Activated CD4-positive, alpha-beta T cell treated with anti-CD3 and anti-CD28 coated beads, Interleukin-2, amount 10 ng/mL, durations not matched to agents 24 days and 14 days (primary cell): ENCODE results near the gene MAP7. TPM values are rescaled to one million over a fixed set of nuclear protein-coding genes. Genes with fewer than 3 reads are reported as not detected.
"Not testable (repeated sequence)": the region's sequence is repeated elsewhere in the genome, so short reads cannot be mapped to it uniquely, and the experiment has no call there.

Experiments
- DNase-seq: peaks from one replicate; pipeline ENCODE4 v3.0.0; 2022
- H3K27ac Mint-ChIP-seq: one replicate; pipeline ENCODE4 v1.8.0; 2022; ENCODE audit warnings: mild to moderate bottlenecking, mixed read lengths
- H3K27me3 Mint-ChIP-seq: one replicate; pipeline ENCODE4 v1.8.0; 2022; ENCODE audit warnings: mixed read lengths
- H3K36me3 Mint-ChIP-seq: one replicate; pipeline ENCODE4 v1.8.0; 2022; ENCODE audit warnings: low read depth, mild to moderate bottlenecking, mixed read lengths
- H3K4me1 Mint-ChIP-seq: one replicate; pipeline ENCODE4 v1.8.0; 2021; ENCODE audit warnings: mixed read lengths
- H3K4me3 Mint-ChIP-seq: one replicate; pipeline ENCODE4 v1.8.0; 2022; ENCODE audit warnings: mild to moderate bottlenecking, moderate library complexity, mixed read lengths
- H3K9me3 Mint-ChIP-seq: one replicate; pipeline ENCODE4 v1.8.0; 2021; ENCODE audit warnings: mixed read lengths
- intact Hi-C: fragments of 100-400 bp; cut with micrococcal nuclease; formaldehyde crosslinking; loops from one replicate; pipeline ENCODE4 v1.15.1; 2023
- total RNA-seq: library from RNA; stranded (reverse); gene quantifications from 2 replicates; pipeline ENCODE4 v1.2.3, GENCODE V29; 2022

MAP7 gene
- 1.0 and 1.1 TPM in 2 replicates for total RNA-seq

GRCh38 chr6:136550330-136551071 is at the start of gene MAP7:
Gene MAP7 (minus strand): TSS chr6:136550422. CDS start chr6:136550408, 14 bp downstream.
- Mint-ChIP-seq H3K9me3 (no peaks in the 10 kb centered on the region), H3K36me3 (peaks cover 7% of the 10 kb centered on the region), H3K27me3 (peaks cover 55% of the 10 kb centered on the region), H3K4me1 (peaks cover 4% of the 10 kb centered on the region), H3K27ac (no peak within 1 kb of the TSS), H3K4me3 (peak within 1 kb of the TSS; percentile 73)
- intact Hi-C loops, result no loop called here
- DNase-seq, result peak; percentile 88

GRCh38 chr6:136599329-136600011 is 49.2 kb upstream of the MAP7 start:
- Mint-ChIP-seq H3K4me1 (peaks cover 12% of the 10 kb centered on the region), H3K36me3 (peaks cover 45% of the 10 kb centered on the region), H3K9me3 (no peaks in the 10 kb centered on the region), H3K4me3 (no peak overlapping the region), H3K27me3 (no peaks in the 10 kb centered on the region), H3K27ac (no peak overlapping the region)
- intact Hi-C loops, result no loop called here
- DNase-seq, result no peak

GRCh38 chr6:136598048-136598447 is 47.8 kb upstream of the MAP7 start:
- Mint-ChIP-seq H3K27ac (no peak overlapping the region), H3K4me3 (no peak overlapping the region), H3K9me3 (no peaks in the 10 kb centered on the region), H3K27me3 (no peaks in the 10 kb centered on the region), H3K36me3 (peaks cover 45% of the 10 kb centered on the region), H3K4me1 (peaks cover 26% of the 10 kb centered on the region)
- DNase-seq, result no peak
- intact Hi-C loops, result no loop called here

DNA sequence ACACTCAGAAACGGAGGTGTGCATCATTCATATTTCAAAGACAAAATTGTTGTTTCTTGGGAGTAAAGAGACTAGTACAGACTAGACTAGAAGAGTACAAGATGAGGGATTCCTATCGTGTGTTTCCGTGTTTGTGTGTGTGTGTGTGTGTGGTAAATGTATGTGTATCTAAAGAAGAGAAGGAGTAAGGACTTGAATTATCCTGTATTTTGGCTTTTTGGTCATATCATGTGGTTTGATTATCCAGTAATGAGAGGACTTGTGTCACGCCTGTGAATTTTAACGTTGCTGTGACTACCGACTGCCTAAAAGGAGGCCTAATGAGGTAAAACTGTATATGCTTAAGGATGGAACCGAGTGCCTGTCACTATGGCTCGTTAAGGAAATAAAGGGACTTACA is 44.4 kb upstream of the MAP7 start:
- H3K36me3 Mint-ChIP-seq, result peaks cover 59% of the 10 kb centered on the region
- no peak for DNase-seq
- H3K9me3 Mint-ChIP-seq, result peaks cover 11% of the 10 kb centered on the region
- peaks cover 35% of the 10 kb centered on the region for H3K4me1 Mint-ChIP-seq
- no peaks in the 10 kb centered on the region for H3K27me3 Mint-ChIP-seq
- H3K27ac Mint-ChIP-seq, result peak overlapping the region; percentile 96
- peak overlapping the region; percentile 73 for H3K4me3 Mint-ChIP-seq
- intact Hi-C loops, result loop anchor here (1.0 to 5.0 kb wide), 4 partner anchors 16 to 194 kb away; no protein-coding TSS in a partner anchor

DNA sequence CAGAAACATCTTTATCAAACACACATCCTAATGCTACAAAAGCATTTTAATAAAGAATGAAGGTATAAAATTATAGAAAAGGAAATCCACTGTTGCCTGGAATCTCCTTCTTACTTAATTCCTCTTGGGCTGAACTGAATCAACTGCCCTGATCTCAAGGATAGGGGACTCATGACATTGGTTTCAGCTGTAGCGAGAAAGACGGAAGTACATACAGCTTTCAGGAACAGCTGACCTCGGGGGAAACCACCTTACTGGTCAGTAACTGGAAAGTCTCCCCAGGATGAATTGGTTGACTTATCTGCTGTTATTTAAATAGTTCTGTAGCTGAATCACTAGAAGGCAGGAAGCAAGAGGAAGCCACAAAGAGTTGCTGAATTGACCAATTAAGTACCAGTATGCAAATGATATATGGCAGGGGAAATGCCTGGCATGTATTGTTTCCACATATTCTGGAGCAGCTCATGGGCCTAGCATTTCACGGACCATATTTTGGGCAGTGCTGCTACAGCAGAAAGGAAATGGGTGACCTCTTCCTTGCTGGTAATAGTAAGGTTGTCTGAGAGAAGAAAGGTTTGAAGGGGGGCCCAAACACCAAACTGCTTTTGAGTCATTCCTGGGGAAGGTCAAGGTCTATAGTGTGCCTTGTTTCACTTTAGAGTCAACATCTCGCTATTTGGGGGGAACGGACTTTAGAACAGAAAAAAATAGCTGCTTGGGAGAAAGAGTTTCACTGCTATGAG is 43.7 kb upstream of the MAP7 start:
- Mint-ChIP-seq H3K4me1 (peaks cover 35% of the 10 kb centered on the region), H3K4me3 (peak overlapping the region; percentile 73), H3K9me3 (peaks cover 12% of the 10 kb centered on the region), H3K27ac (peak overlapping the region; percentile 96), H3K36me3 (peaks cover 64% of the 10 kb centered on the region), H3K27me3 (no peaks in the 10 kb centered on the region)
- intact Hi-C loops, result loop anchor here (1.0 to 5.0 kb wide), 5 partner anchors 17 to 194 kb away; no protein-coding TSS in a partner anchor
- peak; percentile 83 for DNase-seq

GRCh38 chr6:136592930-136593673 is 42.9 kb upstream of the MAP7 start:
- peaks cover 33% of the 10 kb centered on the region for H3K4me1 Mint-ChIP-seq
- no peak for DNase-seq
- no peaks in the 10 kb centered on the region for H3K27me3 Mint-ChIP-seq
- peaks cover 67% of the 10 kb centered on the region for H3K36me3 Mint-ChIP-seq
- H3K9me3 Mint-ChIP-seq, result peaks cover 12% of the 10 kb centered on the region
- intact Hi-C loops, result loop anchor here (1.0 to 5.0 kb wide), 2 partner anchors 54 to 83 kb away; no protein-coding TSS in a partner anchor
- peak overlapping the region; percentile 73 for H3K4me3 Mint-ChIP-seq
- peak overlapping the region; percentile 96 for H3K27ac Mint-ChIP-seq

DNA sequence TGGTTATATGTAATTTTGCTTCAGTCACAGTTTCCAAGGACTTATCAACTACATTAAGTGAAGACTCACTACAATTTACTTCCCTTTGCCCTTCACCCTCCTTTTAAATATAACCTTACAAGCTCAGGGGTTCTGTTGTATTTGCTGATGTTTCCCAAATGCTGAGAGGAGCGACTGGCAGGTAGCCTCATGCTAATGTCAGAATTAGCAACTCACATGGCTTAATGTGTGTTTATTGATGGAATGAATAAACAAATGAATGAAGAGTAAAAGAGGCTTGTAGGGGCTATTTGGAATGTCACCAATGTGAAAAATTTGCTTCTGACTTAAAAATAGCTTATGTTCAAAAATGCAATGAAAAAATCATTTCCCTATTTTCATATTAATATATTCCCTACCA is 41.4 kb upstream of the MAP7 start:
- Mint-ChIP-seq H3K27ac (no peak overlapping the region), H3K9me3 (peaks cover 12% of the 10 kb centered on the region), H3K4me3 (no peak overlapping the region), H3K4me1 (peaks cover 33% of the 10 kb centered on the region), H3K27me3 (no peaks in the 10 kb centered on the region), H3K36me3 (peaks cover 72% of the 10 kb centered on the region)
- intact Hi-C loops, result loop anchor here (5.0 kb wide), 1 partner anchor 56 kb away; no protein-coding TSS in a partner anchor
- DNase-seq, result no peak

DNA sequence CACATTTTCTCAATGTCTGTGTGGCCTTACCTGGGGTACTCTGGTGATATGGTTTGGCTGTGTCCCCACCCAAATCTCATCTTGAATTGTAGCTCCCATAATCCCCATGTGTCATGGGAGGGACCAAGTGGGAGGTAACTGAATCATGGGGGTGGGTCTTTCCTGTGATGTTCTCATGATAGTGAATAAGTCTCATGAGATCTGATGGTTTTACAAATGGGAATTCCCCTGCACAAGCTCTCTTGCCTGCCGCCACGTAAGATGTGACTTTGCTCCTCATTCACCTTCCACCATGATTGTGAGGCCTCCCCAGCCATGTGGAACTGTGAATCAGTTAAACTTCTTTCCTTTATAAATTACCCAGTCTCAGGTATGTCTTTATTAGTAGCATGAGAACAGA is 40.6 kb upstream of the MAP7 start:
- H3K36me3 Mint-ChIP-seq, result peaks cover 68% of the 10 kb centered on the region
- peaks cover 12% of the 10 kb centered on the region for H3K9me3 Mint-ChIP-seq
- not testable (repeated sequence) for H3K27ac Mint-ChIP-seq, DNase-seq, H3K4me3 Mint-ChIP-seq, H3K27me3 Mint-ChIP-seq
- intact Hi-C loops, result loop anchor here (5.0 kb wide), 1 partner anchor 56 kb away; no protein-coding TSS in a partner anchor
- H3K4me1 Mint-ChIP-seq, result peaks cover 32% of the 10 kb centered on the region

- H3K4me3 Mint-ChIP-seq, result no peak overlapping the region
- peaks cover 7% of the 10 kb centered on the region for H3K4me1 Mint-ChIP-seq
- DNase-seq, result no peak
- H3K9me3 Mint-ChIP-seq, result peaks cover 12% of the 10 kb centered on the region
- intact Hi-C loops, result no loop called here
- H3K36me3 Mint-ChIP-seq, result peaks cover 67% of the 10 kb centered on the region
- H3K27me3 Mint-ChIP-seq, result no peaks in the 10 kb centered on the region
- H3K27ac Mint-ChIP-seq, result no peak overlapping the region
Measured at GRCh38 chr6:136587527-136587926, 37.3 kb upstream of the MAP7 start.

GRCh38 chr6:136586295-136586694 is 36.1 kb upstream of the MAP7 start:
- H3K36me3 Mint-ChIP-seq, result peaks cover 59% of the 10 kb centered on the region
- no peaks in the 10 kb centered on the region for H3K27me3 Mint-ChIP-seq
- H3K9me3 Mint-ChIP-seq, result peaks cover 12% of the 10 kb centered on the region
- intact Hi-C loops, result no loop called here
- H3K4me1 Mint-ChIP-seq, result peaks cover 7% of the 10 kb centered on the region
- no peak overlapping the region for H3K4me3 Mint-ChIP-seq
- no peak for DNase-seq
- no peak overlapping the region for H3K27ac Mint-ChIP-seq

GRCh38 chr6:136585523-136585922 is 35.3 kb upstream of the MAP7 start:
- H3K4me1 Mint-ChIP-seq, intact Hi-C loops: not testable (repeated sequence)

GRCh38 chr6:136584290-136584689 is 34.1 kb upstream of the MAP7 start:
- H3K36me3 Mint-ChIP-seq, result peaks cover 53% of the 10 kb centered on the region
- H3K9me3 Mint-ChIP-seq, DNase-seq, H3K4me1 Mint-ChIP-seq, intact Hi-C loops, H3K4me3 Mint-ChIP-seq, H3K27me3 Mint-ChIP-seq: not testable (repeated sequence)
- peak overlapping the region; percentile 3 for H3K27ac Mint-ChIP-seq

More at GRCh38 chr6:136585523-136585922, 35.3 kb upstream of the MAP7 start:
- H3K36me3 Mint-ChIP-seq, result peaks cover 55% of the 10 kb centered on the region
- not testable (repeated sequence) for H3K27me3 Mint-ChIP-seq, DNase-seq, H3K4me3 Mint-ChIP-seq, H3K27ac Mint-ChIP-seq, H3K9me3 Mint-ChIP-seq
